ENCODE measurements around the gene DENND2D. TPM values are rescaled to one million over a fixed set of nuclear protein-coding genes. Genes with fewer than 3 reads are reported as not detected.

The DENND2D gene
- total RNA-seq, 2 donors from 2014 or later: 25.4 to 37.2 TPM

- Histone ChIP-seq H3K36me3 (peaks cover 0 to 4% of the 10 kb centered on the region in 2 donors), H3K4me3 (no peak overlapping the region), H3K4me1 (replicated peaks) (no peaks in the 10 kb centered on the region), H3K27me3 (replicated peaks; ENCODE audit: insufficient read depth) (no peaks in the 10 kb centered on the region), H3K9me3 (no peaks in the 10 kb centered on the region), H3K27ac (no peak overlapping the region)
- DNase-seq (ENCODE audit: low spot score): no peak
- TF ChIP-seq, protein P1, sequence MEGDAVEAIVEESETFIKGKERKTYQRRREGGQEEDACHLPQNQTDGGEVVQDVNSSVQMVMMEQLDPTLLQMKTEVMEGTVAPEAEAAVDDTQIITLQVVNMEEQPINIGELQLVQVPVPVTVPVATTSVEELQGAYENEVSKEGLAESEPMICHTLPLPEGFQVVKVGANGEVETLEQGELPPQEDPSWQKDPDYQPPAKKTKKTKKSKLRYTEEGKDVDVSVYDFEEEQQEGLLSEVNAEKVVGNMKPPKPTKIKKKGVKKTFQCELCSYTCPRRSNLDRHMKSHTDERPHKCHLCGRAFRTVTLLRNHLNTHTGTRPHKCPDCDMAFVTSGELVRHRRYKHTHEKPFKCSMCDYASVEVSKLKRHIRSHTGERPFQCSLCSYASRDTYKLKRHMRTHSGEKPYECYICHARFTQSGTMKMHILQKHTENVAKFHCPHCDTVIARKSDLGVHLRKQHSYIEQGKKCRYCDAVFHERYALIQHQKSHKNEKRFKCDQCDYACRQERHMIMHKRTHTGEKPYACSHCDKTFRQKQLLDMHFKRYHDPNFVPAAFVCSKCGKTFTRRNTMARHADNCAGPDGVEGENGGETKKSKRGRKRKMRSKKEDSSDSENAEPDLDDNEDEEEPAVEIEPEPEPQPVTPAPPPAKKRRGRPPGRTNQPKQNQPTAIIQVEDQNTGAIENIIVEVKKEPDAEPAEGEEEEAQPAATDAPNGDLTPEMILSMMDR (IDR thresholded peaks at IDR 0.05): no peak
- no peak for TF ChIP-seq POLR2A (IDR thresholded peaks at IDR 0.05)
- no peak for TF ChIP-seq POLR2AphosphoS5 (IDR thresholded peaks at IDR 0.05)
- intact Hi-C loops (cut with DNase I): no loop called here
Observed at GRCh38 chr1:111145963-111146768, 54.3 kb downstream of the DENND2D start.

GRCh38 chr1:111145542-111145941 lies 54.9 kb downstream of the DENND2D start:
- H3K4me1 ChIP-seq (replicated peaks): peaks cover 3% of the 10 kb centered on the region
- 100% methylated on average over 2 of the region's 2 CpGs for WGBS
- no peak overlapping the region for H3K27ac ChIP-seq
- H3K4me3 ChIP-seq: no peak overlapping the region
- no peaks in the 10 kb centered on the region for H3K27me3 ChIP-seq (replicated peaks; ENCODE audit: insufficient read depth)
- H3K9me3 ChIP-seq: no peaks in the 10 kb centered on the region
- TF ChIP-seq POLR2A (IDR thresholded peaks at IDR 0.05) (no peak), POLR2AphosphoS5 (IDR thresholded peaks at IDR 0.05) (no peak)
- TF ChIP-seq, protein P1 (IDR thresholded peaks at IDR 0.05): no peak
- DNase-seq (ENCODE audit: low spot score): no peak
- intact Hi-C loops (cut with DNase I): no loop called here
- H3K36me3 ChIP-seq: peaks cover 0 to 4% of the 10 kb centered on the region in 2 donors

DNA sequence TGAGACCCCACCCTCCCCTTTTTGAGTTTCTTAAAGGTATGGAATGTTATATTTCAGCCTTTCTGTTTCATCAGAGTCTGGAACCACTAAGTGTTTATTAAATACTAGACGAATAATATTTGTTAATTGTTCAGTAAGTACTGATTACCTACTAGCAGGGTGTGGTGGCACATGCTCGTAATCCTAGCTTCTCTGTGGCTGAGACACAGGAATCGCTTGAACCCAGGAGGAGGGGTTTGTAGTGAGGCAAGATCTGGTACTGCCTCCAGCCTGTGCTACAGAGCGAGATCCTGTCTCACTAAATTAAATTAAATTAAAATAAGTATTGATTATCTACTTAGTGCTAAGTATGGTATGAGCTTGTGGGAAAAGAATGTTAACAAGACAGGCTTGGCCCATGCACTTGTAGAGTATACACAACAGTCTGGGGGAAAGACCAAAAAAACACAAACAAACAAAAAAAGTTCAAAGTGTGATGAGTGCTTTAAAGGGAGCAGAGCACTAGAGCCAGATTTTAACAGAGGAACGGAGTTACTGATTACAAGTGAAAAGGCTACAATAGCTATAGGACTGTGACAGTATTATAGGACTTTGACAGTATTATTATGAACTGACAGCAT lies 58.0 kb downstream of the DENND2D start:
- no peak for DNase-seq (ENCODE audit: low spot score)
- peaks cover 3% of the 10 kb centered on the region for H3K4me1 ChIP-seq (replicated peaks)

GRCh38 chr1:111141245-111142220 lies 58.9 kb downstream of the DENND2D start:
- peak overlapping the region in 1 of 2 donors; percentile 63 for H3K4me3 ChIP-seq
- H3K4me1 ChIP-seq (replicated peaks): peaks cover 3% of the 10 kb centered on the region

More for the DNA sequence above, 58.0 kb downstream of the DENND2D start:
- WGBS: 69% methylated on average over 5 of the region's 5 CpGs
- TF ChIP-seq POLR2AphosphoS5 (IDR thresholded peaks at IDR 0.05) (no peak), POLR2A (IDR thresholded peaks at IDR 0.05) (no peak)
- TF ChIP-seq, protein P1 (IDR thresholded peaks at IDR 0.05): no peak
- H3K4me3 ChIP-seq: no peak overlapping the region
- H3K9me3 ChIP-seq: no peaks in the 10 kb centered on the region
- no peaks in the 10 kb centered on the region for H3K36me3 ChIP-seq
- intact Hi-C loops (cut with DNase I): no loop called here
- no peak overlapping the region for H3K27ac ChIP-seq
- H3K27me3 ChIP-seq (replicated peaks; ENCODE audit: insufficient read depth): no peaks in the 10 kb centered on the region

More at GRCh38 chr1:111141245-111142220, 58.9 kb downstream of the DENND2D start:
- DNase-seq (ENCODE audit: low spot score): no peak
- no peak overlapping the region for H3K27ac ChIP-seq
- intact Hi-C loops (cut with DNase I): no loop called here
- no peaks in the 10 kb centered on the region for H3K36me3 ChIP-seq
- WGBS: 37% methylated on average over 5 of the region's 5 CpGs
- TF ChIP-seq, protein P1 (IDR thresholded peaks at IDR 0.05): no peak
- TF ChIP-seq POLR2A (IDR thresholded peaks at IDR 0.05) (no peak), POLR2AphosphoS5 (IDR thresholded peaks at IDR 0.05) (no peak)
- H3K27me3 ChIP-seq (replicated peaks; ENCODE audit: insufficient read depth): no peaks in the 10 kb centered on the region
- no peaks in the 10 kb centered on the region for H3K9me3 ChIP-seq
